NB4 (cell line): Measurements from ENCODE around the gene PRR14.

Experiments
- DNase-seq: peaks from one replicate; pipeline ENCODE4 v3.0.0; 2010; ENCODE audit warnings: low read depth
- H3K4me3 ChIP-seq: one replicate; pipeline ENCODE4 v1.5.1; 2011; ENCODE audit warnings: mild to moderate bottlenecking, low read depth, low read length, moderate library complexity
- MYC ChIP-seq: IDR thresholded peaks from 2 replicates; pipeline ENCODE4 v1.6.1; 2011; ENCODE audit warnings: low read depth, low read length
- POLR2A ChIP-seq: IDR thresholded peaks from 2 replicates; pipeline ENCODE4 v1.6.1; 2011; ENCODE audit warnings: mild to moderate bottlenecking; ENCODE audit not compliant: insufficient read length; ENCODE audit errors: extremely low read depth
- TF ChIP-seq, protein P1 (sequence below): IDR thresholded peaks from one replicate; pipeline ENCODE4 v1.5.1; 2012; ENCODE audit warnings: low read depth, low read length
- TF ChIP-seq, protein P2 (sequence below): IDR thresholded peaks from 2 replicates; pipeline ENCODE4 v1.6.1; 2011; ENCODE audit warnings: low read depth, low read length

The PRR14 gene

DNA sequence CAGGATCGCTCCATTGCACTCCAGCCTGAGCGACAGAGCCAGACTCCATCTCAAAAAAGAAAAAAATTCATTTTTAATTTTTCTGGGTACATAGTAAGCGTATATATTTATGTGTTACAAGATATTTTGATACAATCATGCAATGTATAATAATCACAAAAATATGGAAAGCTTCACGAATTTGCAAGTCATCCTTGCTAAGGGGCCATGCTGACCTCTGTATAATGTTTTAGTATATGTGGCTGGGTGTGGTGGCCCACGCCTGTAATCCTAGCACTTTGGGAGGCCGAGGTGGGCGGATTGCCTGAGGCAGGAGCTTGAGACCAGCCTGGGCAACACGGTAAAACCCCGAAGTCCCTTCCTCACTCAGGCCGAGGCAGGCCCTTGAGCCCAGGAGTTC is 24.4 kb downstream of the PRR14 start:
- DNase-seq = no peak
- H3K4me3 ChIP-seq = no peak overlapping the region
- TF ChIP-seq, protein P1, sequence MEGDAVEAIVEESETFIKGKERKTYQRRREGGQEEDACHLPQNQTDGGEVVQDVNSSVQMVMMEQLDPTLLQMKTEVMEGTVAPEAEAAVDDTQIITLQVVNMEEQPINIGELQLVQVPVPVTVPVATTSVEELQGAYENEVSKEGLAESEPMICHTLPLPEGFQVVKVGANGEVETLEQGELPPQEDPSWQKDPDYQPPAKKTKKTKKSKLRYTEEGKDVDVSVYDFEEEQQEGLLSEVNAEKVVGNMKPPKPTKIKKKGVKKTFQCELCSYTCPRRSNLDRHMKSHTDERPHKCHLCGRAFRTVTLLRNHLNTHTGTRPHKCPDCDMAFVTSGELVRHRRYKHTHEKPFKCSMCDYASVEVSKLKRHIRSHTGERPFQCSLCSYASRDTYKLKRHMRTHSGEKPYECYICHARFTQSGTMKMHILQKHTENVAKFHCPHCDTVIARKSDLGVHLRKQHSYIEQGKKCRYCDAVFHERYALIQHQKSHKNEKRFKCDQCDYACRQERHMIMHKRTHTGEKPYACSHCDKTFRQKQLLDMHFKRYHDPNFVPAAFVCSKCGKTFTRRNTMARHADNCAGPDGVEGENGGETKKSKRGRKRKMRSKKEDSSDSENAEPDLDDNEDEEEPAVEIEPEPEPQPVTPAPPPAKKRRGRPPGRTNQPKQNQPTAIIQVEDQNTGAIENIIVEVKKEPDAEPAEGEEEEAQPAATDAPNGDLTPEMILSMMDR = no peak
- TF ChIP-seq MYC = no peak
- TF ChIP-seq POLR2A = no peak
- TF ChIP-seq, protein P2, sequence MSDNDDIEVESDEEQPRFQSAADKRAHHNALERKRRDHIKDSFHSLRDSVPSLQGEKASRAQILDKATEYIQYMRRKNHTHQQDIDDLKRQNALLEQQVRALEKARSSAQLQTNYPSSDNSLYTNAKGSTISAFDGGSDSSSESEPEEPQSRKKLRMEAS = no peak

DNA sequence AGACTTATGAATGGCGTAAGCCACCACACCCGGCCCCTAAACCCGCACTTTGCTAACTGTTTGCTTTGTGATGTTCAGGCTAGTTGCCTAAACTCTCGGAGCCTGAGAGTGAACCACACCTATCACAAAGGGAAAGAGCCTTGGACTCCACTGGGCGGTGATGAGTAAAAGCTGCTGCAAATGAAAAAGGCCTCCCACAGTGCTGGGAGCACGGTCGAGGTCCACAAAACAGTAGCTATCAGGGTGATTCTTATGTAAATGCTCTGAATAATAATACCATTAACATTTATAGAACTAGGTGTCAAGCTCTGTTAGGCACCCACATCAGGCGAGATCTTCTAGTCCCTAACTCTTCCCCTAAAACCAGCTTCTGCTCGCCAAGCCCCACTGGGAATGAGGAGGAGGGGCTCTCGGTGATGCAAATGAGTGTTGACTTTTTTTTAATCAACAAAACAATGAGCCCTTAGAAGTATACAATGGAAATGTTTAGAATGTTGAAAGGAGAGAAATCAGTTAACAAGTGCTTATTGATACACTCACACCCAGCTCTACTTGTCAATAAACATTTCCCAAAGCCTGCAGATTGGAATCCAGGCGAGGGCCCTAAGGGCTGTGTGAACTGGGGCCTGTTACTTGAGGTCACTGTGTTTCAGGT is 27.3 kb downstream of the PRR14 start:
- no peak for DNase-seq
- TF ChIP-seq MYC = no peak
- TF ChIP-seq, protein P2 = no peak
- TF ChIP-seq, protein P1 = no peak
- no peak for TF ChIP-seq POLR2A
- no peak overlapping the region for H3K4me3 ChIP-seq

DNA sequence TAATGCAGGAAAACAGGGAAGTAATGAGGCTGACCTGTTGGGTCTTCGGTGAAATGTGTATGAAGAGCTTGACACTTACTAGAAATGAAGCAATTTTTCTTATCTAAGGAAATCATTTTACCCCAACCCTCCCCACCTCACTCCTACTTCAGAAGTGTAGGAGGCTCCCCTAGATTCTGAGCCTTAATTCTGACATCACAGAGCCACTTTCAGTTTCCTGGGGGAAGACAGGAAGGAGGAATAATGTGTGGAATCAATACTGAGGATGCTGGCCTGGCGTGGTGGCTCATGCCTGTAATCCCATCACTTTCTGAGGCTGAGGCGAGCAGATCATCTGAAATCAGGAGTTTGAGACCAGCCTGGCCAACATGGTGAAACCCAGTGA is 27.8 kb downstream of the PRR14 start:
- TF ChIP-seq, protein P1 = no peak
- TF ChIP-seq, protein P2 = no peak
- TF ChIP-seq MYC (no peak), POLR2A (no peak)
- H3K4me3 ChIP-seq = no peak overlapping the region
- DNase-seq = no peak

DNA sequence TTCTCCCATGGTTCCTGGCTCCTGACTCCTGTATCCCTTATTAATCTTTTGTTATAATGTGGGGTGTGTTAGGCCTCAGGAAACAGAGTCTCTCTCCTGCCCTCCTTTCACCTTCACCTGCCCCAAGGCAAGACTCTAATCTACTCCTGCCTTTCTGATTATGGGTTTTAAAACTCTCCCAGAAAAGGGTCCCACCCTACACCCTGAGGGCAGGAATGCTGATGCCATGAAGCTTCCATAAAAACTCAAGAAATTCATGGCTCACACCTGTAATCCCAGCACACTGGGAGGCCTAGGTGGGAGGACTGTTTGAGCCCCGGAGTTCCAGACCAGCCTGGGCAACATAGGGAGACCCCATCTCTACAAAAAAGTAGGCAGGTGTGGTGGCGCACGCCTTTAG is 29.6 kb downstream of the PRR14 start:
- no peak for DNase-seq
- TF ChIP-seq, protein P2 = no peak
- TF ChIP-seq, protein P1 = no peak
- H3K4me3 ChIP-seq = no peak overlapping the region

DNA sequence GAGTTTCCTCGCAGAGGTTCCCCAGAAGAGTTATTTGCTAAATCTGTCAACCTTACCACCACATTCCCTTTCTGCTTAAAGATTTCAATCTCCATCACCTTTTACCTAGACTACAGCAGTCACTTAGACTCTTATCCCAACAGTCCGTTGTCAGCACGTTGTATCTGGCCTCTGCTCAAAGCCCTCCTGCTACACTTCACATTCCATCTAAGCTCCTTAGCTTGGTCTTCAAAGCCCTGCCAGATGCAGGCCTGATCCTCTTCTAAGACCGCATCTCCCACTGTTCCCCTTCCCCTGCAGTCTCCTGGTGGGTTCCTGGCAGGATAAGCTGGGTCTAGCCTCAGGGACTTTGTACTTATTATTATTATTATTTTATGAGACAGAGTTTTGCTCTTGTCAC is 37.9 kb downstream of the PRR14 start:
- TF ChIP-seq, protein P2 = no peak
- TF ChIP-seq POLR2A (no peak), MYC (no peak)
- H3K4me3 ChIP-seq = no peak overlapping the region
- DNase-seq = no peak

DNA sequence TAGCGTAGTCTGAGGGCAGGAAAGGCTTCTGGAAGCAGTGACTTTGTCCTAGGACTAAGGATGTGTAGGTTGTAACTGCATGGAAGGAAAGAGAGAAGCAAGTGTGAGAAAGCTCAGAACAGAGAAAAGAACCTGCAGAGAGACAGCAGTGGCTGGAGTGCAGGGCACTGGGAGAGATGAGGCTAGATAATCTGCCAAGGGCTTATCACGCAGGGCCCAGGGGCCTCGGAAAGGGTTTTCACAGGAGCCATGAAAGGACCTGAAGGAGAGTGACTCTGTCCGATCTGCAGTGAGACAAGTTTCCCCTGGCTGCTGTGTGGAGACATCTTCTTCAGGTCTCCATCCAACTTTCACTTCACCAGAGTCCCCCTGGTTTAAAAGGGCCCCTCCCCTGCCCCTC is 41.1 kb downstream of the PRR14 start:
- H3K4me3 ChIP-seq = no peak overlapping the region
- DNase-seq = no peak
- TF ChIP-seq, protein P1 = no peak
- TF ChIP-seq POLR2A (no peak), MYC (no peak)
- TF ChIP-seq, protein P2 = no peak
